MM.1S (cell line): ENCODE measurements around the gene IPO7.

Experiments used
- EZH2 ChIP-seq: fragments of 300-600 bp; sonication (generic); optimal IDR thresholded peaks from 2 replicates; pipeline ENCODE3; 2017; ENCODE audit warnings: low read depth, mild to moderate bottlenecking, antibody characterized with exemption, low read length, mixed read lengths
- EZH2phosphoT487 ChIP-seq: fragments of 300-600 bp; sonication (generic); IDR thresholded peaks from 2 replicates; pipeline ENCODE4 v1.6.1; 2018; ENCODE audit warnings: antibody characterized with exemption, low read length
- TF ChIP-seq, protein P1 (sequence below): fragments of 300-600 bp; sonication (generic); IDR thresholded peaks from 2 replicates; pipeline ENCODE4 v1.5.1; 2016; ENCODE audit warnings: antibody characterized with exemption, low read length, mixed read lengths

DNA sequence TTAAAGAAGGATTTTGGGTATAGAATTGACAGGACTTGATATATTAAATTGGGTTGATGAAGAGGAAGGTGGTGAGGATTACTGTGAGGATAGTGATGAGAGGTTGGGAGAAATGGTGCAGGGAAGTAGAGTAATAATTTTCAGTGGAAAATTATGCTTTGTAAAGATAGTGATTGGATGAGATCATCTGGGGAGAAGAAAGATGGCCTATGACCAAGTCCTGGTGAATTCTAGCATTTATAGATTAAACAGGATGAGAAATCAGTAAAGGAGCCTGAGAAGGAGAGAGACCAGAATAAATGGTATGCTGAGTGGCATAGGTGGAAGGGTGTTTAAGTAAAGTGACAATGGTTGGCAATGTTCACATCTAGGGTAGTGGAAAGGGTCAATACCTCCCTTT is 15.0 kb downstream of the IPO7 start:
- TF ChIP-seq EZH2 (no peak), EZH2phosphoT487 (no peak)
- TF ChIP-seq, protein P1, sequence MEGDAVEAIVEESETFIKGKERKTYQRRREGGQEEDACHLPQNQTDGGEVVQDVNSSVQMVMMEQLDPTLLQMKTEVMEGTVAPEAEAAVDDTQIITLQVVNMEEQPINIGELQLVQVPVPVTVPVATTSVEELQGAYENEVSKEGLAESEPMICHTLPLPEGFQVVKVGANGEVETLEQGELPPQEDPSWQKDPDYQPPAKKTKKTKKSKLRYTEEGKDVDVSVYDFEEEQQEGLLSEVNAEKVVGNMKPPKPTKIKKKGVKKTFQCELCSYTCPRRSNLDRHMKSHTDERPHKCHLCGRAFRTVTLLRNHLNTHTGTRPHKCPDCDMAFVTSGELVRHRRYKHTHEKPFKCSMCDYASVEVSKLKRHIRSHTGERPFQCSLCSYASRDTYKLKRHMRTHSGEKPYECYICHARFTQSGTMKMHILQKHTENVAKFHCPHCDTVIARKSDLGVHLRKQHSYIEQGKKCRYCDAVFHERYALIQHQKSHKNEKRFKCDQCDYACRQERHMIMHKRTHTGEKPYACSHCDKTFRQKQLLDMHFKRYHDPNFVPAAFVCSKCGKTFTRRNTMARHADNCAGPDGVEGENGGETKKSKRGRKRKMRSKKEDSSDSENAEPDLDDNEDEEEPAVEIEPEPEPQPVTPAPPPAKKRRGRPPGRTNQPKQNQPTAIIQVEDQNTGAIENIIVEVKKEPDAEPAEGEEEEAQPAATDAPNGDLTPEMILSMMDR: no peak
